C4-2B (cell line): ENCODE results near the gene AGAP5.
"Not testable (repeated sequence)": the region's sequence is repeated elsewhere in the genome, so short reads cannot be mapped to it uniquely, and the experiment has no call there.

Source experiments
- H3K27ac ChIP-seq: fragments of 450-650 bp; 2 replicates; pipeline ENCODE4 v1.5.1; 2017
- CTCF ChIP-seq: fragments of 450-650 bp; conservative IDR thresholded peaks from 2 replicates; pipeline ENCODE4 v1.5.1; 2017; ENCODE audit warnings: mild to moderate bottlenecking
- ZFX ChIP-seq: fragments of 450-650 bp; IDR thresholded peaks from 2 replicates; pipeline ENCODE4 v1.6.1; 2017

The AGAP5 gene

GRCh38 chr10:73697675-73698159 lies at the start of gene AGAP5:
TSS of gene AGAP5 (minus strand) at chr10:73698109. CDS start at chr10:73697755, 354 bp downstream.
- not testable (repeated sequence) for H3K27ac ChIP-seq

GRCh38 chr10:73746721-73747120 lies 48.8 kb upstream of the AGAP5 start:
- H3K27ac ChIP-seq, result no peak overlapping the region
- no peak for TF ChIP-seq ZFX
- TF ChIP-seq CTCF, result no peak

GRCh38 chr10:73744664-73744975 lies 46.7 kb upstream of the AGAP5 start:
- peak overlapping the region; percentile 92 for H3K27ac ChIP-seq
- TF ChIP-seq CTCF (no peak), ZFX (no peak)

- TF ChIP-seq ZFX, result no peak
- TF ChIP-seq CTCF, result no peak
- peak within 1 kb of the TSS; percentile 92 for H3K27ac ChIP-seq
Observed at GRCh38 chr10:73743905-73744663, 46.2 kb upstream of the AGAP5 start, which contains the start of gene SEC24C. TSS of gene SEC24C (plus strand) at chr10:73744372. CDS start at chr10:73746833, 2,461 bp downstream.

GRCh38 chr10:73743327-73743904 lies 45.5 kb upstream of the AGAP5 start:
- H3K27ac ChIP-seq, result peak overlapping the region; percentile 92
- TF ChIP-seq ZFX, result no peak
- TF ChIP-seq CTCF, result no peak

- TF ChIP-seq CTCF (no peak), ZFX (no peak)
- peak overlapping the region; percentile 18; the same call in 1 of the 2 replicates for H3K27ac ChIP-seq
Observed at GRCh38 chr10:73742454-73742734, 44.5 kb upstream of the AGAP5 start.

- not testable (repeated sequence) for H3K27ac ChIP-seq
Observed at GRCh38 chr10:73740501-73741254, 42.8 kb upstream of the AGAP5 start.

GRCh38 chr10:73734796-73735305 lies 36.9 kb upstream of the AGAP5 start:
- TF ChIP-seq CTCF, result no peak
- no peak for TF ChIP-seq ZFX
- H3K27ac ChIP-seq, result no peak overlapping the region
